H1 (cell line): Measurements from ENCODE around the gene PCDH8. TPM values are rescaled to one million over a fixed set of nuclear protein-coding genes. Genes with fewer than 3 reads are reported as not detected.

Experiments
- CTCF ChIA-PET: fragments of 300-600 bp; sonication (Branson Sonifier 250); formaldehyde crosslinking; loops from one replicate; lab custom pipeline; 2021; ENCODE audit not compliant: partially characterized antibody; lab: Charles Lee
- POLR2A ChIA-PET: fragments of 300-600 bp; sonication (Branson Sonifier 250); formaldehyde crosslinking; loops from one replicate; lab custom pipeline; 2021; ENCODE audit warnings: inconsistent platforms; ENCODE audit not compliant: partially characterized antibody; lab: Charles Lee
- DNase-seq, 2 experiments: peaks; one replicate each; pipeline versions ENCODE4 v3.0.0 to v3.0.0-alpha.2; 2010 to 2022; ENCODE audit warnings: low spot score in 2 of 2, low read depth in 1 of 2, mixed read lengths in 1 of 2
- FAIRE-seq: peaks from 2 replicates; lab custom pipeline; 2011; peaks lifted over from hg19 to GRCh38; lab: Jason Lieb, UNC
- H2AFZ ChIP-seq: 2 replicates; pipeline ENCODE4 v1.8.1; 2012; ENCODE audit warnings: low read length, inconsistent platforms
- H2AK5ac ChIP-seq: 2 replicates; pipeline ENCODE4 v1.6.1; 2013; ENCODE audit warnings: low read depth, low read length
- H2BK120ac ChIP-seq: replicated peaks from 2 replicates; pipeline ENCODE3; 2013; ENCODE audit warnings: low read depth, low read length, inconsistent platforms
- H2BK12ac ChIP-seq: 2 replicates; pipeline ENCODE4 v1.6.1; 2013; ENCODE audit warnings: low read depth, low read length
- H2BK15ac ChIP-seq: 2 replicates; pipeline ENCODE4 v1.6.1; 2013; ENCODE audit warnings: low read length
- H2BK20ac ChIP-seq: 2 replicates; pipeline ENCODE4 v1.6.1; 2013; ENCODE audit warnings: low read length
- H2BK5ac ChIP-seq: 2 replicates; pipeline ENCODE4 v1.6.1; 2013; ENCODE audit warnings: low read depth, low read length
- H3K14ac ChIP-seq: 2 replicates; pipeline ENCODE4 v1.6.1; 2013; ENCODE audit warnings: inconsistent platforms; ENCODE audit not compliant: insufficient read length
- H3K18ac ChIP-seq: 2 replicates; pipeline ENCODE4 v1.6.1; 2013; ENCODE audit warnings: low read length; ENCODE audit errors: extremely low read depth
- H3K23ac ChIP-seq: 2 replicates; pipeline ENCODE4 v1.6.1; 2013; ENCODE audit warnings: inconsistent platforms; ENCODE audit not compliant: insufficient read length
- H3K23me2 ChIP-seq: 2 replicates; pipeline ENCODE4 v1.6.1; 2013; ENCODE audit warnings: low read depth, low read length
- H3K27ac ChIP-seq: 2 replicates; pipeline ENCODE4 v1.6.1; 2011; ENCODE audit warnings: low read depth, low read length, inconsistent platforms
- H3K27me3 ChIP-seq, 4 experiments: replicated peaks in 1 of 4; 1 replicate in 1 of 4; 2 replicates in 3 of 4; pipeline versions ENCODE4 v1.6.1 to v1.8.1; 2011 to 2013; ENCODE audit warnings: low read length in 3 of 4, mild to moderate bottlenecking in 3 of 4, inconsistent platforms in 2 of 4, mixed read lengths in 2 of 4, moderate library complexity in 1 of 4; ENCODE audit not compliant: control insufficient read depth in 3 of 4, insufficient read depth in 3 of 4; ENCODE audit errors: extremely low read depth in 1 of 4
- H3K36me3 ChIP-seq, 4 experiments: 2 replicates each; pipeline versions ENCODE4 v1.6.1 to v1.8.1; 2011 to 2013; ENCODE audit warnings: mild to moderate bottlenecking in 4 of 4, low read length in 3 of 4, moderate library complexity in 2 of 4, control low read depth in 1 of 4, inconsistent platforms in 1 of 4; ENCODE audit not compliant: insufficient read depth in 4 of 4, control insufficient read depth in 2 of 4
- H3K4ac ChIP-seq: replicated peaks from 2 replicates; pipeline ENCODE3; 2013; ENCODE audit warnings: low read length, low read depth, mixed read lengths, inconsistent platforms; ENCODE audit not compliant: insufficient read length
- H3K4me1 ChIP-seq, 4 experiments: replicated peaks in 1 of 4; 1 replicate in 1 of 4; 2 replicates in 3 of 4; pipeline versions ENCODE4 v1.6.1 to v1.8.1; 2011 to 2013; ENCODE audit warnings: low read length in 3 of 4, inconsistent platforms in 2 of 4, mixed read lengths in 1 of 4; ENCODE audit not compliant: insufficient read depth in 4 of 4, control insufficient read depth in 3 of 4
- H3K4me2 ChIP-seq, 2 experiments: 2 replicates each; pipeline versions ENCODE4 v1.6.1 to v1.8.1; 2011 to 2013; ENCODE audit warnings: low read depth in 2 of 2, low read length in 2 of 2, control low read depth in 1 of 2, inconsistent platforms in 1 of 2, mild to moderate bottlenecking in 1 of 2; ENCODE audit not compliant: insufficient read depth in 1 of 2
- H3K4me3 ChIP-seq, 4 experiments: fragments of 200-600, 300-600 bp in 1 of 4; sonication (generic), shearing (Covaris generic), sonication (Bioruptor Twin) in 1 of 4; 2 replicates each; pipeline versions ENCODE4 v1.5.1 to v1.8.1; 2011 to 2016; ENCODE audit warnings: low read length in 4 of 4, low read depth in 3 of 4, control low read depth in 2 of 4, inconsistent platforms in 2 of 4, mild to moderate bottlenecking in 2 of 4, mixed read lengths in 1 of 4, moderate library complexity in 1 of 4; ENCODE audit not compliant: insufficient read depth in 2 of 4; ENCODE audit errors: extremely low read depth in 1 of 4
- H3K56ac ChIP-seq: replicated peaks from 2 replicates; pipeline ENCODE3; 2013; ENCODE audit warnings: low read depth, mild to moderate bottlenecking, mixed read lengths, low read length, inconsistent platforms; ENCODE audit not compliant: insufficient read length
- H3K79me1 ChIP-seq: 2 replicates; pipeline ENCODE4 v1.6.1; 2013; ENCODE audit warnings: low read depth, low read length, control low read depth
- H3K79me2 ChIP-seq, 2 experiments: 2 replicates each; pipeline versions ENCODE4 v1.6.1 to v1.8.1; 2012 to 2013; ENCODE audit warnings: low read length in 2 of 2, mild to moderate bottlenecking in 2 of 2, inconsistent platforms in 1 of 2; ENCODE audit not compliant: insufficient read depth in 2 of 2, control insufficient read depth in 1 of 2
- H3K9ac ChIP-seq, 4 experiments: replicated peaks in 1 of 4; 1 replicate in 1 of 4; 2 replicates in 3 of 4; pipeline versions ENCODE4 v1.6.1 to v1.8.1; 2011 to 2013; ENCODE audit warnings: low read depth in 3 of 4, low read length in 3 of 4, control low read depth in 2 of 4, mild to moderate bottlenecking in 2 of 4, moderate library complexity in 2 of 4, inconsistent platforms in 1 of 4; ENCODE audit errors: extremely low read depth in 1 of 4
- H3K9me3 ChIP-seq, 2 experiments: 2 replicates each; pipeline versions ENCODE4 v1.6.1 to v1.8.1; 2012 to 2013; ENCODE audit warnings: mild to moderate bottlenecking in 2 of 2, moderate library complexity in 2 of 2, control low read depth in 1 of 2, inconsistent platforms in 1 of 2, low read depth in 1 of 2, low read length in 1 of 2, mixed read lengths in 1 of 2; ENCODE audit not compliant: insufficient read depth in 2 of 2
- H4K20me1 ChIP-seq, 2 experiments: replicated peaks in 1 of 2; 2 replicates each; pipeline versions ENCODE3 to v1.8.1; 2011 to 2013; ENCODE audit warnings: inconsistent platforms in 2 of 2, low read length in 2 of 2, mild to moderate bottlenecking in 1 of 2; ENCODE audit not compliant: insufficient read depth in 2 of 2, control insufficient read depth in 1 of 2
- H4K5ac ChIP-seq: 2 replicates; pipeline ENCODE4 v1.6.1; 2013; ENCODE audit warnings: low read length, low read depth, mixed read lengths, inconsistent platforms; ENCODE audit not compliant: insufficient read length
- H4K8ac ChIP-seq: 2 replicates; pipeline ENCODE4 v1.8.0; 2013; ENCODE audit warnings: mild to moderate bottlenecking, moderate library complexity, low read length, inconsistent platforms; ENCODE audit not compliant: insufficient read depth; ENCODE audit errors: extremely low read depth
- H4K91ac ChIP-seq: replicated peaks from 2 replicates; pipeline ENCODE3; 2013; ENCODE audit warnings: low read length, mixed read lengths, inconsistent platforms; ENCODE audit not compliant: insufficient read length
- ASH2L ChIP-seq: fragments of 200-600, 300-600 bp; sonication (generic); IDR thresholded peaks from one replicate; pipeline ENCODE4 v1.7.1; 2017; ENCODE audit warnings: low read length
- BCL11A ChIP-seq, 2 experiments: IDR thresholded peaks; one replicate each; pipeline ENCODE4 v1.6.1; 2011; ENCODE audit warnings: low read depth in 2 of 2, low read length in 2 of 2, mild to moderate bottlenecking in 2 of 2
- CHD1 ChIP-seq: IDR thresholded peaks from 2 replicates; pipeline ENCODE4 v1.6.1; 2012; ENCODE audit warnings: low read depth, low read length, improper control_type of control experiment
- EZH2 ChIP-seq: fragments of 200-600 bp; sonication (generic); IDR thresholded peaks from 2 replicates; pipeline ENCODE4 v1.7.1; 2012; ENCODE audit warnings: low read depth, mild to moderate bottlenecking, moderate library complexity, low read length, inconsistent platforms; ENCODE audit not compliant: severe bottlenecking
- HDAC6 ChIP-seq: IDR thresholded peaks from one replicate; pipeline ENCODE4 v1.7.1; 2012; ENCODE audit warnings: low read depth, mild to moderate bottlenecking, inconsistent platforms, low read length, moderate library complexity
- RBBP5 ChIP-seq: IDR thresholded peaks from 2 replicates; pipeline ENCODE4 v1.7.1; 2012; ENCODE audit warnings: low read depth, mild to moderate bottlenecking, inconsistent platforms, low read length, moderate library complexity, borderline replicate concordance
- RFX5 ChIP-seq: IDR thresholded peaks from 2 replicates; pipeline ENCODE4 v1.6.1; 2011; ENCODE audit warnings: low read depth, low read length, improper control_type of control experiment, borderline replicate concordance
- SIRT6 ChIP-seq: IDR thresholded peaks from one replicate; pipeline ENCODE4 v1.7.1; 2012; ENCODE audit warnings: low read length, inconsistent platforms
- SP2 ChIP-seq: IDR thresholded peaks from 2 replicates; pipeline ENCODE4 v1.6.1; 2012; ENCODE audit warnings: mild to moderate bottlenecking, low read length, inconsistent platforms
- TCF12 ChIP-seq: IDR thresholded peaks from 2 replicates; pipeline ENCODE4 v1.6.1; 2011; ENCODE audit warnings: low read depth, mild to moderate bottlenecking, low read length
- WGBS, 2 experiments: shearing (Covaris generic) in 1 of 2; methylation state at CpG; one replicate each; pipeline versions ENCODE4 v1.1.6 to v1.1.7; 2013 to 2015; ENCODE audit warnings: low lambda C conversion rate in 2 of 2, mixed read lengths in 2 of 2, inconsistent platforms in 1 of 2, low coverage in 1 of 2, missing lambda C conversion rate in 1 of 2; ENCODE audit not compliant: insufficient replicate concordance in 2 of 2, insufficient coverage in 1 of 2, insufficient read length in 1 of 2; ENCODE audit errors: extremely low coverage in 1 of 2, missing lambda C conversion rate in 1 of 2; 5-methylcytosine and 5-hydroxymethylcytosine counted together
- polyA plus RNA-seq, 7 experiments: library from polyadenylated mRNA; depleted of rRNA in 3 of 7; stranded (reverse) in 5 of 7; unstranded in 2 of 7; fragments of >200 nt in 5 of 7; fragments of 200-250 nt in 2 of 7; gene quantifications; 1 replicate in 5 of 7; 2 replicates in 1 of 7; 4 replicates in 1 of 7; pipeline versions ENCODE4 v1.2.1 to v1.2.3, GENCODE V29; 2011 to 2013; ENCODE audit warnings: missing spikeins in 2 of 7, mixed read lengths in 2 of 7
- total RNA-seq: library from RNA; stranded (reverse); fragmentation: NEBNext Ultra II Directional; extraction: Animal tissue kit (Norgen Biotek cat#: 25700); gene quantifications from 2 replicates; pipeline ENCODE4 v1.2.1, GENCODE V29; 2021
- TF ChIP-seq, protein P1 (sequence below): IDR thresholded peaks from 2 replicates; pipeline ENCODE4 v1.6.1; 2012; ENCODE audit warnings: inconsistent platforms

The PCDH8 gene
- total and polyA plus RNA-seq, 2 of the 8 experiments (the other 6 are each of a cell fraction or from before 2014, with no cell fraction given) = 0.82 to 1.6 TPM

GRCh38 chr13:52849291-52850071 is 1.0 kb upstream of the PCDH8 start:
- no peak overlapping the region for H2BK20ac ChIP-seq
- H3K18ac ChIP-seq = no peak overlapping the region; the same call in 1 of the 2 replicates
- H4K8ac ChIP-seq = no peak overlapping the region
- H3K79me1 ChIP-seq = no peaks in the 10 kb centered on the region
- H3K4ac ChIP-seq = no peak overlapping the region
- peaks cover 0 to 13% of the 10 kb centered on the region in 2 experiments; a peak in 2 of 4 replicates for H3K9me3 ChIP-seq
- FAIRE-seq (no peak), DNase-seq (peak in 1 of 2 experiments; percentile 55)
- H2BK5ac ChIP-seq = no peak overlapping the region
- H3K23me2 ChIP-seq = peaks cover 29% of the 10 kb centered on the region
- no peak overlapping the region for H4K5ac ChIP-seq
- ChIA-PET POLR2A (interaction anchor here (0.6 to 3.5 kb wide), 12 partner anchors 8 to 351 kb away, joined by 3 to 20 read pairs (median 4); partner anchors contain the start of genes CNMD and SUGT1), CTCF (interaction anchor here (0.6 to 10.5 kb wide), 47 partner anchors 9 to 351 kb away, joined by 3 to 154 read pairs (median 4); partner anchors contain the start of gene SUGT1)
- H4K20me1 ChIP-seq = peaks cover 0 to 10% of the 10 kb centered on the region in 2 experiments
- no peak overlapping the region for H3K56ac ChIP-seq
- 7% methylated on average over 24 of the region's 24 CpGs; no CpG with 5 or more reads in 1 of the 2 experiments for WGBS, 2 experiments
- H3K27ac ChIP-seq = no peak overlapping the region
- peaks cover 48 to 59% (median 55%) of the 10 kb centered on the region in 4 experiments for H3K27me3 ChIP-seq
- H3K4me2 ChIP-seq = peak overlapping the region; percentile 89 to 95
- H3K79me2 ChIP-seq = no peaks in the 10 kb centered on the region
- no peak overlapping the region for H4K91ac ChIP-seq
- peaks cover 4 to 39% (median 25%) of the 10 kb centered on the region in 4 experiments for H3K4me1 ChIP-seq
- H2BK15ac ChIP-seq = no peak overlapping the region
- H3K23ac ChIP-seq = no peak overlapping the region
- peak overlapping the region; percentile 69 to 84 (median 74); a peak in 7 of 8 replicates for H3K4me3 ChIP-seq
- H2AFZ ChIP-seq = no peak overlapping the region
- H2AK5ac ChIP-seq = no peak overlapping the region
- no peak overlapping the region for H3K9ac ChIP-seq
- no peak overlapping the region for H3K14ac ChIP-seq
- H3K36me3 ChIP-seq = peaks cover 0 to 13% (median 0%) of the 10 kb centered on the region in 4 experiments; a peak in 2 of 8 replicates
- no peak overlapping the region for H2BK120ac ChIP-seq
- H2BK12ac ChIP-seq = no peak overlapping the region
- TF ChIP-seq RBBP5 = no peak
- no peak for TF ChIP-seq CHD1
- TF ChIP-seq SIRT6 = no peak
- no peak for TF ChIP-seq BCL11A (IDR thresholded peaks at IDR 0.05; ENCODE audit: low read depth in 2 of 2, low read length in 2 of 2)
- no peak for TF ChIP-seq SP2
- TF ChIP-seq RFX5 = no peak
- no peak for TF ChIP-seq HDAC6
- TF ChIP-seq TCF12 = no peak
- TF ChIP-seq, protein P1, sequence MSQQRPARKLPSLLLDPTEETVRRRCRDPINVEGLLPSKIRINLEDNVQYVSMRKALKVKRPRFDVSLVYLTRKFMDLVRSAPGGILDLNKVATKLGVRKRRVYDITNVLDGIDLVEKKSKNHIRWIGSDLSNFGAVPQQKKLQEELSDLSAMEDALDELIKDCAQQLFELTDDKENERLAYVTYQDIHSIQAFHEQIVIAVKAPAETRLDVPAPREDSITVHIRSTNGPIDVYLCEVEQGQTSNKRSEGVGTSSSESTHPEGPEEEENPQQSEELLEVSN = peak; percentile 61; the same call in 1 of the 2 replicates
- no peak for TF ChIP-seq ASH2L
- TF ChIP-seq EZH2 = peak; percentile 43
